DMS79 treated with DMSO at 0.1 percent for 48 hours (cell line): Measurements from ENCODE around the gene EPN2.

Source experiments
- DNase-seq: peaks from one replicate; lab custom pipeline; 2025; lab: John Stamatoyannopoulos, UW

The EPN2 gene

DNA sequence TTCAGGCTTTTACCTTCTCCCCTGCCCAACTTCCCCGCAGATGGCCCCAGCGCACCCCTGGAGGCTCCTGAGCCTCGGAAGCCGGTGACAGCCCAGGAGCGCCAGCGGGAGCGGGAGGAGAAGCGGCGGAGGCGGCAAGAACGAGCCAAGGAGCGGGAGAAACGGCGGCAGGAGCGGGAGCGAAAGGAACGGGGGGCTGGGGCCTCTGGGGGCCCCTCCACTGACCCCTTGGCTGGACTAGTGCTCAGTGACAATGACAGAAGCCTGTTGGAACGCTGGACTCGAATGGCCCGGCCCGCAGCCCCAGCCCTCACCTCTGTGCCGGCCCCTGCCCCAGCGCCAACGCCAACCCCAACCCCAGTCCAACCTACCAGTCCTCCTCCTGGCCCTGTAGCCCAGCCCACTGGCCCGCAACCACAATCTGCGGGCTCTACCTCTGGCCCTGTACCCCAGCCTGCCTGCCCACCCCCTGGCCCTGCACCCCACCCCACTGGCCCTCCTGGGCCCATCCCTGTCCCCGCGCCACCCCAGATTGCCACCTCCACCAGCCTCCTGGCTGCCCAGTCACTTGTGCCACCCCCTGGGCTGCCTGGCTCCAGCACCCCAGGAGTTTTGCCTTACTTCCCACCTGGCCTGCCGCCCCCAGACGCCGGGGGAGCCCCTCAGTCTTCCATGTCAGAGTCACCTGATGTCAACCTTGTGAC, 144.7 kb downstream of the EPN2 start:
- DNase-seq: no peak

- no peak for DNase-seq
Measured at GRCh38 chr17:19382531-19383444, 145.6 kb downstream of the EPN2 start.

- DNase-seq: no peak
Measured at GRCh38 chr17:19383681-19384470, 146.7 kb downstream of the EPN2 start.

DNA sequence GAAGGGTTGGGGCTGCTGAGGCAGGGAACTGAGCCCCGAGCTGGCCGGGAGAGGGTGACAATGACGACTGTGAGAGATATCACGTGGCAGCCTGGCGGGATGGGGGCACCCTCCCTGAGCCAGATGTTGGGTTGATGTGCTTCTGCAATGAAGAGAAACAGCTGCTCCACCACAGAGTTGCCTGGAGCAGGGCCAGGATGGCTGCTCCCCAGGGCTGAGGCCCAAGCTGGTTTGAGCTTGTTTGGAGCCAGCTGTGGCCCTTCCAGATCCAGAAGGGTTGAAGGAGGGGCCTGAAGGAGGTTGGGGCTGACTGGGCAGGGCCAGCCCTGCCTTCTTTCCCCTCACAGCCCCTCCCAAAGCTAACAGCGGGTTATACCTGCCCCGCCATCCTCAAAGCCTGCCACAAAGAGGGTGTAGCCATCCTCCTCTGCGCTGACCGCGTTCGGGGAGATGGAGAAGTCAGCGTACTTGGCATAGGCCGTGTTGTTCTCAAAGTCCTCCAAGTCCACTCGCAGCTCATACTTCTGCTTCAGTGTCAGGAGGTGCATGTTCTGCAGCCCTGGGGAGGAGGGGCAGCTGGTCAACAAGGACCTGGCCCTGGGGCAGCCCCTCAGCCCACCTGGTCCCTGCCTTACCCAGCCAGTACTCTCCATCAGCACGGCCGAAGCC, 147.7 kb downstream of the EPN2 start:
- peak; percentile 57 for DNase-seq

DNA sequence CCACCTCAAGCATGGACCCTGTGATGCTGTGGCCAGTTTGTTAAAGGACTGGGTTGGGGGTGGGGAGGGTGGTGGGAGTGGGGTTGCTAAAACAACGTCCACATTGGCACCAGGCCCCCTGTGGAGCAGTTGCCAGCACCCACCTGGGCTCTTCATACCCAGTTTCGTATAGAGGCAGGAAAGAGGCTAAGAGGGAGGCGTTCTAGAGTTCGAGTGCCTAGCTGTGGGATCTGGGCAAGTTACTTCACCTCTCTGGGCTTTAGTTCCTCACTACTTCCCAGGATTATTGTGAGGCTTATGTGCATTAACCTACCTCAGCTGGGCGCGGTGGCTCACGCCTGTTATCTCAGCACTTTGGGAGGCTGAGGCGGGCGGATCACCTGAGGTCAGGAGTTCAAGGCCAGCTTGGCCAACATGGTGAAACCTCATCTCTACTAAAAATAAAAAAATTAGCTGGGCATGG, 148.4 kb downstream of the EPN2 start:
- DNase-seq: no peak
